ENCODE results near the gene TAT.

Gene TAT

DNA sequence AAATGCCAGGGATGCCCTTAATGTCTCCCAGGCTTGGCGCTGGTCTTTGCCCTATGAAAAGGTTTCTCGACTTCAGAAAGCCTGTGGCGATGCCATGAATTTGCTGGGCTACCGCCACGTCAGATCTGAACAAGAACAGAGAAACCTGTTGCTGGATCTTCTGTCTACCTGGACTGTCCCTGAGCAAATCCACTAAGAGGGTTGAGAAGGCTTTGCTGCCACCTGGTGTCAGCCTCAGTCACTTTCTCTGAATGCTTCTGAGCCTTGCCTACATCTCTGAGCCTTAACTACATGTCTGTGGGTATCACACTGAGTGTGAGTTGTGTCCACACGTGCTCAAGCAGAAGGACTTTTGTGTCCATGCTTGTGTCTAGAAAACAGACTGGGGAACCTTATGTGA, 39.2 kb downstream of the TAT start:
- DNase-seq (ENCODE audit: low read depth), result no peak

DNA sequence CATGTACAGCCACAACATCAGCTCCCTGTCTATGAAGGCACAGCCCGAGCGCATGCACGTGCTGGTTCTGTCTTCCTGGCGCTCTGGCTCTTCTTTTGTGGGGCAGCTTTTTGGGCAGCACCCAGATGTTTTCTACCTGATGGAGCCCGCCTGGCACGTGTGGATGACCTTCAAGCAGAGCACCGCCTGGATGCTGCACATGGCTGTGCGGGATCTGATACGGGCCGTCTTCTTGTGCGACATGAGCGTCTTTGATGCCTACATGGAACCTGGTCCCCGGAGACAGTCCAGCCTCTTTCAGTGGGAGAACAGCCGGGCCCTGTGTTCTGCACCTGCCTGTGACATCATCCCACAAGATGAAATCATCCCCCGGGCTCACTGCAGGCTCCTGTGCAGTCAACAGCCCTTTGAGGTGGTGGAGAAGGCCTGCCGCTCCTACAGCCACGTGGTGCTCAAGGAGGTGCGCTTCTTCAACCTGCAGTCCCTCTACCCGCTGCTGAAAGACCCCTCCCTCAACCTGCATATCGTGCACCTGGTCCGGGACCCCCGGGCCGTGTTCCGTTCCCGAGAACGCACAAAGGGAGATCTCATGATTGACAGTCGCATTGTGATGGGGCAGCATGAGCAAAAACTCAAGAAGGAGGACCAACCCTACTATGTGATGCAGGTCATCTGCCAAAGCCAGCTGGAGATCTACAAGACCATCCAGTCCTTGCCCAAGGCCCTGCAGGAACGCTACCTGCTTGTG, 40.0 kb downstream of the TAT start:
- DNase-seq (ENCODE audit: low read depth), result no peak

DNA sequence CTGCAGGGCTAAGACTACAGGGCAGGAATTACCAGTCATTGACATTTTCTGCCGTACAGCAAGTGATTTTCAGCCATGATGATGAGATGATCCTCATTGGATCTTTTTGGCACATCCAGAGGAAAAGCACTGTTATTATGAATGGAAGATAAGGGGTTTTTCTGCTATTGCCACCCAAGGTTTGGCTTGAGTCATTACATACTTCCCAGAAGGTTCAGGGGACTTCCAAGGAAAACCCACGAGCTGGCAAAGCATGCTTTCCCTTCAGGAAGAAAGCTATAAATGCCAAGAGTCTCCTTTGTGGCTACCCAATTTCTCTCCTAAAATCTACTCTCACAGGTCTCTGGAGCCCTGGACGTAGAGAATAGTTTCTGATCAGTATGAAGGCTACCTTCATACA, 44.5 kb downstream of the TAT start:
- DNase-seq (ENCODE audit: low read depth), result no peak

DNA sequence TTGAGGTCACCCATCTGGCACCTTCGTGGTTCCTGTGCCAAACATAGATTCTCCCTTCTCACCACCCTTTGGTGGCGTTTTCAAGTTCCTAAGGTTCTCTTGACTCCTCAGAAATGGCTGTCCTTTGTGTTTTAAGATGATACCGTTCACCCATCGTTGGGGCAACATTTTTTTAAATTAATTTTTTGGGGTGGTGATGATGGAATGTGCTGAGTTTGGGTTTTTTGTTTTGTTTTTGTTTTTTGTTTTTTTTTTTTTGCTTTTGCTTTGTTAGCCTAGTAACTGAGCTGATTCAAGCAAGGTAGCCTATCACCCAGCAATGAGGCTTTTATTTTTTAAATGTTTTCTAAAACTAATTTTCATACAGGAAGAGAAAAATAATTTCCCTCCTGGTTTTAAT, 48.0 kb downstream of the TAT start:
- no peak for DNase-seq (ENCODE audit: low read depth)

DNA sequence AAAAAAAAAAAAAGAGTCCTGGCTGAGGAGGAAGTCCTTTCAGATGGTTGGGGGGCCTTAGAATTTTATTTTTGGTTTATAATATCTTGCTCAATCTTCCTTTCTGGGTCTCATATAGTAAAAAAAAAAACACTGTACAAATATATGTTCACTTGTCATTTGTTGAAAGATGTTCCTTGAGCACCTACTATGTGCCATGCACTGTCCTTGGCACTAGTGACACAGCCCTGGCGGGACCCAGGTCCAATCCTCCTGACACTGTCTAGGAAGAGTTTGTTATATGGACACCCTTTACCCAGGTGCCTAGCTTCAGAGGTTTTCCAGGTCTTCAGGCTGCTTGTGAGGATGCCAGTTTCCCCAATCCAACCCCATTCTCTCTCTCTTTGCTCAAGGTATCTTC, 48.6 kb downstream of the TAT start:
- DNase-seq (ENCODE audit: low read depth), result no peak

DNA sequence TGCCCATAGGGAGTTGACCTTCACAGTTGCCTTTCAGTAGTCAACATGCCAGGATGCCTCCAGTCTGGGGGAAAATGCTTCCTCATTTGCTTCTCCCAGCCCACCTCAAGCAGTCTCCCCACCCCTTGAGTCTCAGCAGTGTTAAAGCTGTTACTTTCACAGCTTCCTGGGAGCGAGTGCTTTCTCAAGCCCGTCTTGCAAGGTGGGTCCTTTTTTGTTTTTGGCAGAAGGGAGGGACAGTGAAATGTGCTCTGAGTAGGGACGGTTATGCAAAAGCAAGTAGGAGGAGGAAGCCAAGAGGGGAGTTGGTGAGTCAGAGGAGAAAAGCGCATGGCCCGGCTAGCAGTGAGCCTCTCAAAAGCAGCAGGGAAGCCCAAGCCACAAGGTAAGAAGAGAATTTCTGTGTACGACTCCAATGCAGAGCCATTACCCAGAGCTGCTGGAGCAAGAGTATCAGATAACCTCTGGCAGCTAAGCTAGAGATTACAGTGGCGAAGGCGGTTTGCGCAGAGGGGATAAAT, 50.7 kb downstream of the TAT start, which contains the start of gene CHST4:
TSS of gene CHST4 (plus strand) at position 316 of the 521 bp plus-strand sequence. CDS start 10,252 bp downstream, outside the sequence.
- no peak for DNase-seq (ENCODE audit: low read depth)

DNA sequence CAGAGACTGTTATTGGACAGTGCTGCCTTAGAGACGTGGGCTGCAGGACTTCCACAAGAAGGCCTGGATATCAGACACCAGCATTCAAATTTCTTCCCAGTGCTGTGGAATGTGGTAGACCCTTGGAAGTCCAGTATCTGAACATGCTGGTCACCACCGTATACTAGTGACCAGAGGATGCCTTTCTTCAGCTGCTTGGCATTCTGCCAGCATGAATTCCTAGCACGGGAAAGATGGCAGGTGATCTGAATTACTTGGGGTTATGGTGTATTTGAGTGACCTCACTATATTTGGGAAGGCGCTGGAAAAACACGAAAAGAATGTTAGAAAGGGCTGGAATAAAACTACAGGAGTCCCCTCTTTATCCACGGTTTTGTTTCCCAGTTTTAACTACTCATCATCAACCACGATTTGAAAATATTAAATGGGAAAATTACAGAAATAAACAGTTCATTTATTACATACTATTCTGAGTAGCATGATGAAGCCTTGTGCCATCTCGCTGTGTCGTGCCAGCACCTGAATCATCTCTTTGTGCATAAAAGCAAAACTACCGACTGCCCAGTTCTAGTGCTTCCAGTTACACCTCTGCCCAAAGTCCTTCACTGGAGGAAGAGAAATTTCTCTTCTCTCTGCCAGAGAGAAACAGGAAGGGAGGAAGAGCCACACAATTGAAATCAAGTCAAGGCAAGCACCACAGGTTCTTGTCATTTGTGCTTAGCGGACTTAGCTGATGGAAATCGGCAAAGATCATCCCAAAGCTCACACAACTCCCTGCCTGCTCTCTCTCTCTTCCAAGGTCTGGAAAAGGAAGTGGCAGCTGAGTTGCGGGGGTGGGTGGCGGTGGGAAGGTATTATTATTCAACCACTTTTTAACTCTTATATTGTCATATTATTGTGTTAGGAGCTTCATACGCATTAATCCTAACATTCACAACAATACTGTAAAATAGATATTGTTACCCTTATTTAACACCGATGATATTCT, 52.0 kb downstream of the TAT start:
- DNase-seq (ENCODE audit: low read depth), result no peak

DNA sequence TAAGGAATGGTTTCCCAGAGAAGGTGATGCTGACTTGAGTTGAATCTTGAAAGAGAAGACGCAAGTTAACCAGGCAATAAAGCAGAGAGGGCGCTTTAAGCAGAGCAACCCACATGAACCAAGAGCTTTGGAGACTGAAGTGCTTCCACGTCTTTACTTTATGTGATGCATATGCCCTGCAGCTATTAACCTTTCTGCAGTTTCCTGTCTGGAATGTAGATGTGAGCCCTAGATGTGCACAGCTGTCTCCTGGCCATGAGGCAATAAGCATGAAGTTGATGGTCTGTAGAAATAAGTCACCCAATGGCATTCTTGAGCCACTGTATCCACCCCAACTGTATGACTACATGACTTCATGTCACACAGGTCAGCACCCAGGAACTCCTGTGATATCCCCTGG, 56.3 kb downstream of the TAT start:
- DNase-seq (ENCODE audit: low read depth), result no peak

Measured in stimulated activated CD8-positive, alpha-beta memory T cell treated with anti-CD3 and anti-CD28 coated beads, Interleukin-12 subunit alpha, Interleukin-12 subunit beta, amount 100 ng/mL, for 1 hour (primary cell).